Stimulated activated memory B cell treated with anti-CD40 and anti-IgM and Interleukin-4, amounts not matched to agents 10 μg/mL and 1 μg/mL and 100 μg/mL, for 72 hours (primary cell): Measurements from ENCODE around the gene RAB40C.
A peak's percentile ranks its signal among the peaks of the same experiment; 100 is the strongest.
"Not testable (repeated sequence)": the region's sequence is repeated elsewhere in the genome, so short reads cannot be mapped to it uniquely, and the experiment has no call there.

ENCODE experiments used
- ATAC-seq: fragments of 150-1000 bp; cut with Tn5 transposase; 2 replicates; pipeline ENCODE4 v1.10.0; 2021
- H3K27ac Mint-ChIP-seq: one replicate; pipeline ENCODE4 v1.8.0; 2022; ENCODE audit warnings: mild to moderate bottlenecking, mixed read lengths
- H3K27me3 Mint-ChIP-seq: one replicate; pipeline ENCODE4 v1.8.0; 2022; ENCODE audit warnings: mixed read lengths
- H3K36me3 Mint-ChIP-seq: one replicate; pipeline ENCODE4 v1.8.0; 2022; ENCODE audit warnings: mixed read lengths
- H3K4me1 Mint-ChIP-seq: one replicate; pipeline ENCODE4 v1.8.0; 2022; ENCODE audit warnings: mixed read lengths
- H3K4me3 Mint-ChIP-seq: one replicate; pipeline ENCODE4 v1.8.0; 2022; ENCODE audit warnings: mild to moderate bottlenecking, moderate library complexity, mixed read lengths
- H3K9me3 Mint-ChIP-seq: one replicate; pipeline ENCODE4 v1.8.0; 2022; ENCODE audit warnings: mixed read lengths

Gene RAB40C

DNA sequence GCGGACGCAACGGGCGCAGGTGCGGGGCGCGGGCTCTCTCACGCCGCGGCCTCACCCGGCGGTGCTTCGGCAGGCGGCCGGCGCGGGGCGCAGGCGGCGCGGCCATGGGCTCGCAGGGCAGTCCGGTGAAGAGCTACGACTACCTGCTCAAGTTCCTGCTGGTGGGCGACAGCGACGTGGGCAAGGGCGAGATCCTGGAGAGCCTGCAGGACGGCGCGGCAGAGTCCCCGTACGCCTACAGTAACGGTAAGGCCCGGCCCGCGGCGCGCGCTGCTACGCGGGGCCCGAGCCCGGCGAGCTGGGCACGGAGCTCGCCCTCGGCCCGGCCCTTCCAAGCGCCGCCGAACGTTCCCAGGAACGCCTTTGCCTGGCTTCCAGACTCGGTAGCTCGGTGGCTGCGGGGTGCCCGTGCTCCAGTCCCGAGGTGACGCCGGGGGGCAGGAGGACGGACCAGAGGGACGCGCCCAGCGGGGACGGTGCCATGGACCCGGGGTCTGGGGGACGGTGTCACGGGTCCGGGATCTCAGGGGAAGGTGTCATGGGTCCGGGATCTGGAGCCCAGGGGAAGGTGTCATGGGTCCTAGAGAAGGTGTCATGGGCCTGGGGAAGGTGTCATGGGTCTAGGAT is 435 bp downstream of the RAB40C start:
- Mint-ChIP-seq H3K4me1 (peaks cover 69% of the 10 kb centered on the region), H3K9me3 (no peaks in the 10 kb centered on the region), H3K36me3 (no peaks in the 10 kb centered on the region), H3K27me3 (peaks cover 9% of the 10 kb centered on the region), H3K27ac (peak overlapping the region; percentile 99), H3K4me3 (peak overlapping the region; percentile 82)
- no peak for ATAC-seq

DNA sequence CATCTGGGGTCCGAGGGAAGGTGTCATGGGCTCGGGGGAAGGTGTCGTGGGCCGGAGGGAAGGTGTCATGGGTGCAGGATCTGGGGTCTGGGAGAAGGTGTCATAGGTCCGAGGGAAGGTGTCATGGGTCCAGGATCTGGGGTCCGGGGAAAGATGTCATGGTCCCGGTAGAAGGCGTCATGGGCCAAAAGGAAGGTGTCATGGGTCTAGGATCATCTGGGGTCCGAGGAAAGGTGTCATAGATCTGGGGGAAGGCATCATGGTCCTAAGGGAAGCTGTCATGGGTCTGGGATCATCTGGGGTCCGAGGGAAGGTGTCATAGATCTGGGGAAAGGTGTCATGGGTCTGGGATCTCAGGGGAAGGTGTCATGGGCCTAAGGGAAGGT is 942 bp downstream of the RAB40C start:
- Mint-ChIP-seq H3K27ac (peak overlapping the region; percentile 48), H3K9me3 (no peaks in the 10 kb centered on the region), H3K4me3 (peak overlapping the region; percentile 82), H3K36me3 (peaks cover 1% of the 10 kb centered on the region), H3K4me1 (peaks cover 67% of the 10 kb centered on the region), H3K27me3 (peaks cover 4% of the 10 kb centered on the region)
- ATAC-seq, result no peak

DNA sequence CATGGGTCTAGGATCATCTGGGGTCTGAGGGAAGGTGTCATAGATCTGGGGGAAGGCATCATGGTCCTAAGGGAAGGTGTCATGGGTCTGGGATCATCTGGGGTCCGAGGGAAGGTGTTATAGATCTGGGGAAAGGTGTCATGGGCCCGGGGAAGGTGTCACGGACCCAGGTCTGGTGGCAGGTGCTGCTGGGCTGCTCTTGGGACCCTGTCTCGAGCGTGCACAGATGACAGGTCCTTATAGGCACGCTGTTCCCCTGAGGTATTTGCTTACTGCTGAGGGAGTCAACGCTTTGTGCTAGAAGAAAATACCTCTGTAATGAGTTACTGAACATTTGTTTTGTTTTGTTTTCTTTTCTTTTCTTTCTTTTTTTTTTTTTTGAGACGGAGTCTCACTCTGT is 1.4 kb downstream of the RAB40C start:
- H3K27me3 Mint-ChIP-seq, result peaks cover under 1% of the 10 kb centered on the region
- H3K4me3 Mint-ChIP-seq, result peak overlapping the region; percentile 82
- ATAC-seq, result no peak
- H3K9me3 Mint-ChIP-seq, result no peaks in the 10 kb centered on the region
- peak overlapping the region; percentile 48 for H3K27ac Mint-ChIP-seq
- H3K4me1 Mint-ChIP-seq, result peaks cover 68% of the 10 kb centered on the region
- peaks cover 5% of the 10 kb centered on the region for H3K36me3 Mint-ChIP-seq

DNA sequence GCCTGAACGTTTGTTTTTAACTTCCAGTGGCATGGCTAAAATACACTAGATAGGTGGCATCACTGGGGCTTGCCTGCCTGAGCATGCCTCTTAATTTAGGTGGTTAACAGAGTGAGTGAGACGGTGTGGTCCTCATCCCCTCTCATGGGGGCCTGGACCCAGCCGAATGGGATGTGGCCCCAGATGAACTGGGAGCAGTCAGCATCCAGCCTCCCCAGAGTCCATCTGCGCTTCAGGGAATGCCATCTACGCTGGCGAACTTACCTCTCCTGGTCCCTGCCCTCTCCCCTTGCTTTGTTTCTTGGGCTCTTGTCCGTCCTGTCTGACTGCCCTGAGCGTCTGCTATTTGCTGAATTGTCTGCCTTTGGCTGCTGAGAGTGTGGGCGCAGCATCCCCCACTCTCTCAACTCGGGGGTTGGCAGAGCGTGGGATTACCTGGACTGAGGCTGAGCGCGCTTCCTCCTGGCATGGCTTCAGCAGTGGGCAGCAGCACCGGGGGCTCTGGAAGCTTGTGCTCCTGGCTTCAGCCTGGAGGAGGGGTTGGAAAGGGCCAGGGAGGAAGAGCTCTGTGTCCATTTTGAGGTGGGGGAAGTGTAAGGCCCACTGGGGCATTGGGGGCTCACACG is 2.1 kb downstream of the RAB40C start:
- Mint-ChIP-seq H3K9me3 (no peaks in the 10 kb centered on the region), H3K4me1 (peaks cover 67% of the 10 kb centered on the region), H3K4me3 (peak overlapping the region; percentile 82), H3K36me3 (peaks cover 13% of the 10 kb centered on the region), H3K27me3 (no peaks in the 10 kb centered on the region), H3K27ac (no peak overlapping the region)
- no peak for ATAC-seq

DNA sequence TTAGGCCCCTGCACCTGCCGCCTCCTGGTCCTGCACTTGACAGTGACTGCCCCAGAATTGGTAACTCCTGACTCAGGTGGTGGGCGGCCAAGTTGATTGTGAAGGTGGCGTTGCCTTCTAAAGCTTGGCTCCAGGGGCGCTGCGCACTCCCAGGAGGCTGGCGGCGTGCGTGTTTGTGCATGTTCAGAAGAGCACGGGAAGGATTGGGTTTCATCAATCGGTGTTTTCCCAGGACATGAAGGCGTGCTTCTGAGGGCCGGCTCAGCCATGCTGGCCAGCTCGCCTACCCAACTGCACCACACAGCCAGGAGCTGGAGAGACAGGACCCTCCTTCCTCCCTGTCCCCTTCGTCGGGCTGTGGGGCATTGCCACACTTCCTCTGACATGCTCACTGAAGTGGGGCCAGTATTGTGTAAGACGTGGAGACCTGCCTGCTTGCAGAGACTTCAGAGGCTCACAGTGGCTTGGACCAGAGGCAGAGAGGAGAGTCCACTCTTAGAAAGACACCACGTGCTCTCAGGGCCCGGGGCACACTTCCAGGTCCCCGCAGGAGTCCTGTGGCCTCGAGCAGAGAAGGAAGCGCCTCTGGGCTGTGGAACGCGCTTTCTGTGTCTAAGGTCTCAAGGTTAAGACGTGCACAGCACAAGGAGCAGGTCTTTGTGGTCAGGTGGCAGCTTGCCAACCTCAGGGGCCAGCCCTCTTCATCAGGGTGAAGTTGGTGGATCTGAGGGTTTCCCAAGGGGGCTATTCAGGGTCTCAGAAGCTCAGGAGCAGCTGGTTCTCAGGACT is 2.8 kb downstream of the RAB40C start:
- Mint-ChIP-seq H3K27me3 (no peaks in the 10 kb centered on the region), H3K9me3 (no peaks in the 10 kb centered on the region), H3K4me1 (peaks cover 62% of the 10 kb centered on the region), H3K27ac (peak overlapping the region; percentile 76), H3K36me3 (peaks cover 14% of the 10 kb centered on the region), H3K4me3 (no peak overlapping the region)
- no peak for ATAC-seq

DNA sequence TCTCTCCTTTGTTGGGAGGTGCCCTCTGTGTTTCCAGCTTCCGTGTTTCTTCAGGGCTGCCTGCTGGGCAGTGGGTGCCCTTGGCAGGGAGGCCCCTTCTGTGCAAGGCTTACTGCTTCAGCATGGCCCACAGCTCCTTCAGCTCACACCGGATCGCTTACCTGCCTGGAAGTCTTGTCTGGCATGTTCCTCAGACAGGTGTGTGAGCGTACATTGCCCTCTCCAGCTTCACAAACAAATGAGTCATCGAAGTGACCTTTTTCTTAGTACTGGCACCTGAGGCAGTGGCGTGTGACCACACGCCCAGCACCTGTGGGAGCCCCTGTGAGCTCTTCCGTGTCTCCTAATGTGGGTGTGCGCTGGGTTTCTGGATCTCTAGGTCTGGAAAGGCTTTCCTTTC is 3.5 kb downstream of the RAB40C start:
- peak overlapping the region; percentile 76 for H3K27ac Mint-ChIP-seq
- peaks cover 58% of the 10 kb centered on the region for H3K4me1 Mint-ChIP-seq
- no peak for ATAC-seq
- no peaks in the 10 kb centered on the region for H3K9me3 Mint-ChIP-seq
- H3K27me3 Mint-ChIP-seq, result no peaks in the 10 kb centered on the region
- H3K4me3 Mint-ChIP-seq, result peak overlapping the region; percentile 45
- H3K36me3 Mint-ChIP-seq, result peaks cover 14% of the 10 kb centered on the region

DNA sequence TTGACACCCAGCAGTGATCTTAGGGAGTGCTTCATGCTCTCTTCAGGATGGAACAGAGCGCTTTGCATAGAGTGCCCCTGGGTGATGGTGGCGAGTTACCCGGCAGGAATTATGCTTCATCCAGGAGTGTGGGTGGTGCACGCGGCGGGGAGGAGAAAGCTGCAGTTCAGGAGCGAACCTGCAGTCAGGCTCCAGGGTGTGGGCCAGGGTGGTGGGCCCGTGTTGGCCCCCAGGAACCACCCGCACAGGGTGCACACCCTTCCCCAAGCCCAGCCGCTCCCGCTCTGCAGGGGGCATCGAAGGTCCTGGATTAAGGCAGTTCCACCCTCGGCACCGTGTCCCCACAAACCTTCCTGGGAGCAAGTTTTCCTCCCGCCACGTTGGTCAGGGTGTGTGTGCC is 3.9 kb downstream of the RAB40C start:
- H3K9me3 Mint-ChIP-seq, result no peaks in the 10 kb centered on the region
- no peaks in the 10 kb centered on the region for H3K27me3 Mint-ChIP-seq
- ATAC-seq, result no peak
- peak overlapping the region; percentile 76 for H3K27ac Mint-ChIP-seq
- H3K4me1 Mint-ChIP-seq, result peaks cover 55% of the 10 kb centered on the region
- peak overlapping the region; percentile 45 for H3K4me3 Mint-ChIP-seq
- H3K36me3 Mint-ChIP-seq, result peaks cover 14% of the 10 kb centered on the region

DNA sequence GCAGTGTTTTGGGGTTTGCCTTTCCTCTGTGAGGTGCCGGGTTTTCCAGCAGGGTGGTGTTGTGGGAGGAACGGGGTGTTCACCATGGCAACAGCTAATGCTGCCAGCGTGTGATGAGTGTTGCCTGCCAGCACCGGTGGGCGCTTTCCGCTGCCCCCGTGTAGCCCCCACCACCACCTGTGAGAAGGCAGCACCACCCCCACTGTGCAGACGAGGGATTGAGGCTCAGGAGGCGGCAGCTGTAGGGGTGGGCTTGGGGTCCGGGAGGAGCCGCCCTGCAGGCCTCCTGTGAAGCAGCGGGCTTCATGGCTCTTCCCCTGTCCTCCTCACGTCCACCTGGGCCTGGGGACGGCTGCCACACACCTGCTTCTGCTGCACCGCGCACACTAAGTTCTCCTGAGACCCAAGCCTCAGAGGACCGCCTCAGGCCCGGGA is 5.2 kb downstream of the RAB40C start:
- peaks cover 55% of the 10 kb centered on the region for H3K4me1 Mint-ChIP-seq
- ATAC-seq, result no peak
- H3K27me3 Mint-ChIP-seq, result no peaks in the 10 kb centered on the region
- H3K9me3 Mint-ChIP-seq, result no peaks in the 10 kb centered on the region
- H3K4me3 Mint-ChIP-seq, result no peak overlapping the region
- no peak overlapping the region for H3K27ac Mint-ChIP-seq
- peaks cover 14% of the 10 kb centered on the region for H3K36me3 Mint-ChIP-seq

DNA sequence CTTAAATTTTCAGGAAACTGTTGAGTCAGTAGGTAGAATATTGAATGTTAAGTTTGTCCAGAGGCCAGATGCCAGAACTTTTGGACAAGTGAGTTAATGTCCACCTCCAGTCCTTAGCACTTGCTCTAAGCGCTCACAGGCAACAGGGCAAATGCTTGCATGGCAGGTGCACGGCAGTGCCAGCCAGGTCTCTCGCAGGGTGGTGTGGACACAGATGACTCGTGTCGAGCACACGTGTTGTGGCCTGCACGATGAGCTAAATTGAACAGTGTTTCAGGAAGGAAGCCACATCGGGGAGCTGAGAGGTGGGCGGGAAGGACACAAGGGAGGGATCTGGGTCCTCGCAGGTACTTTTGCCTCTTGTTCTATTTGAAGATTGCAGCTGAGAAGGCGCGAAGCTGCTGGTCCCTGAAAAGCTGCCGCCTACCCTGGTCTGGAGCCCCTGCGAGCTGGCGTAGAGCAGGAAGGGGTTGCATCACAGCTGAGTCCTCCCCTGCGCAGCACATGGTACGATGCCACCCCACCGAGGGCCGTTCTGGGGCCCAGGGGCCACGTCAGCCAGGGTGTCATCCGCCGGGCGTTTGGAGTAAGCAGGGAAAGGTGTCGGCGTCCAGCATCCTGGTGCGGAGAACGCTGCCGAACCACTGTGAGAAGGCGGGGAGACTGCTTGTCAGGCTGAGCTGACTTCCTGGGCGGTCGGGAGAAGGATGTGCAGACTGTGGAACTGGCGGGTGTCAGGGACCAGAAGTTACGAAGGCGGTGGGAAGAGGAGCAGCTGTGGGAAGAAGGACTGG is 6.3 kb downstream of the RAB40C start:
- Mint-ChIP-seq H3K4me3 (no peak overlapping the region), H3K27me3 (no peaks in the 10 kb centered on the region), H3K9me3 (no peaks in the 10 kb centered on the region), H3K4me1 (peaks cover 47% of the 10 kb centered on the region), H3K27ac (peak overlapping the region; percentile 1), H3K36me3 (peaks cover 14% of the 10 kb centered on the region)
- ATAC-seq, result no peak

DNA sequence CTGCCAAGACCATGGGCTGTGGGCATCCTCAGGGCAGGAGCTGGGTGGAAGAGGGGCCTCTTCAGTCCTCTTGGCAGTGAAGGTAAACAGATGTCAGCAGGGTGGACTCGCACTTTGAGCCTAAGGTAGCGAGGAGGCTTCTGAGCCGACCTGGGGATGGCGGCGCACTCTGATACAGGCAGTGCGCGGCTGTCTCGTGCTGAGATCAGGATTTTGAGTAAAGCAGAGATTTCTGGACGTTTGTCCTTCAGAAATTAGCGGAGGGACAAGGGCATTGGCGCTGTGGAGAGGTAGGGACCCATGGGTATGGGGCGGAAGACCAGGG is 6.8 kb downstream of the RAB40C start:
- peak overlapping the region; percentile 1 for H3K27ac Mint-ChIP-seq

DNA sequence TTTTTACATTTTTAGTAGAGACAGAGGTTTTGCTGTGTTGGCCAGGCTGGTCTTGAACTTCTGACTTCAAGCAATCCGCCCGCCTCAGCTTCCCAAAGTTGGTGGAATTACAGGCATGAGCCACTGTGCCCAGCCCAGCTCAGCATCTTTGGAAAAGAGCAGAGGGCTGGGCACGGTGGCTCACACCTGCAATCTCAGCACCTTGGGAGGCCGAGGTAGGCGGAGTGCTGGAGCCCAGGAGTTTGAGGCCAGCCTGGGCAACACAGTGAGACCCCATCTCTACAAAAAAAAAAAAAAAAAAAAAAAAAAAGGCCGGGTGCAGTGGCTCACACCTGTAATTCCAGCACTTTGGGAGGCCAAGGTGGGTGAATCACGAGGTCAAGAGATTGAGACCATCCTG is 7.8 kb downstream of the RAB40C start:
- not testable (repeated sequence) for H3K4me3 Mint-ChIP-seq, H3K27me3 Mint-ChIP-seq, H3K27ac Mint-ChIP-seq, ATAC-seq, H3K9me3 Mint-ChIP-seq
- H3K4me1 Mint-ChIP-seq, result peaks cover 35% of the 10 kb centered on the region
- peaks cover 14% of the 10 kb centered on the region for H3K36me3 Mint-ChIP-seq

More for the DNA sequence above, 6.8 kb downstream of the RAB40C start:
- Mint-ChIP-seq H3K36me3 (peaks cover 14% of the 10 kb centered on the region), H3K4me3 (no peak overlapping the region), H3K4me1 (peaks cover 42% of the 10 kb centered on the region), H3K27me3 (no peaks in the 10 kb centered on the region), H3K9me3 (no peaks in the 10 kb centered on the region)
- ATAC-seq, result no peak

DNA sequence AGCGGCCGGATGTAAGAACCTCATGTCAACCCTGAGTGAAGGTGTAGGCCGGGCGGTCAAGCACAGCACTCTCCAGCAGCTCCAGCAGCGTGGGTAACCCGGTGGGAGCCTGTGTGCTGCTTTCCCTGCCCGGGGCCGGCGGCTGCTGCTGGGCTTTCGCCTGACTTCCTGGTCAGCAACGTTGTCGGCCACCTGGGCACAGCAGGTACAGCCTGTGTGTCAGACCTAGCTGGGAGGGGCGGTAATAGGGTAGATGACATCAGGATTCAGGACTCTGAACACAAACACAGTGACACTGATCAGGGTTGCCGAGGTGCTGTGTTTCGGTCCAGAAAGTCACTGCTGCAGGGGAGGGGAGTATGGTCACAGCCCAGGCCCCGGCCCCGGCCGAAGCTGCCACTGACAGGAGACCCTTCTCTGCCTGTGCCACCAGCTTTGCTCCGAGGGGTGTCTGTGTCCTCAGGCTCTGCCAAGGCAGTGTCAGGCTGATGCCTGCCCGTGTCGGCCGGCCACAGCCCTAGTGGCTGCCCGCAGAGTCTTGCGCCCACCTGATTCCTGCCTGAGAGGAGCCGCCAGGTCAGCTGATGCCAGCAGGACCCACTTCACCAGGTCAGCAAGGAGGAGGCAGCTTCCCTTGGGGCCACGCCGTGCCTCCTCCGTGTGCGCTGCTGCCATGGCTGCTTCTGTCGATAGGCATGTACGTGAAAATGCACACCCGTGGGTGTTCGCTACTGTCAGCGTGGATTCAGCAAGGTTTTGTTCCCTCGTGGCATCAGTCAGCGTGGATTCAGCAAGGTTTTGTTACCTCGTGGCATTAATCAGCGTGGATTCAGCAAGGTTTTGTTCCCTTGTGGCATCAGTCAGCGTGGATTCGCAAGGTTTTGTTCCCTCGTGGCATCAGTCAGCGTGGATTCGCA is 9.2 kb downstream of the RAB40C start:
- Mint-ChIP-seq H3K9me3 (no peaks in the 10 kb centered on the region), H3K4me1 (peaks cover 34% of the 10 kb centered on the region), H3K27ac (no peak overlapping the region), H3K36me3 (peaks cover 20% of the 10 kb centered on the region), H3K4me3 (no peak overlapping the region), H3K27me3 (no peaks in the 10 kb centered on the region)
- no peak for ATAC-seq

DNA sequence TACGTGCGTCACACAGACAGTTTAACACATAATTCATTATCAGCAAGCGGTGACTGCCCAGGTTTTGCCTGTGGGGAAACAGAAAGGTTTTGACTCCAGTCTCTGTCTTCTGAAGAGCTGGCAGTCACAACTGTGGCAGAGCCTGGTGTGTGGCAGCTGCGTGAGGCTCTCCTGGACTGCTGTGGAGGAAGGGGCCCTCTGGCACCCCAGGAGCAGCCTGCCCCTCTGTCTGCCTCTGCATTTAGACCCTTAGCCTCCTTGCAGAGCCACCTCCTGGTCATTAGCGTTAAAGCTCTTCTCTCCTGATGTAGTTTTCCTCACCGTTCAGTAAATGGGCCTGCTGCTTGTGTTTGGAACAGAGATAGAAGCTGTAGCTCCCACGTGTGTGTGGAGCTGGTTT is 10.9 kb downstream of the RAB40C start:
- H3K9me3 Mint-ChIP-seq, result peaks cover 3% of the 10 kb centered on the region
- H3K4me3 Mint-ChIP-seq, result no peak overlapping the region
- H3K27ac Mint-ChIP-seq, result no peak overlapping the region
- H3K27me3 Mint-ChIP-seq, result no peaks in the 10 kb centered on the region
- H3K4me1 Mint-ChIP-seq, result peaks cover 21% of the 10 kb centered on the region
- ATAC-seq, result no peak
- peaks cover 25% of the 10 kb centered on the region for H3K36me3 Mint-ChIP-seq

DNA sequence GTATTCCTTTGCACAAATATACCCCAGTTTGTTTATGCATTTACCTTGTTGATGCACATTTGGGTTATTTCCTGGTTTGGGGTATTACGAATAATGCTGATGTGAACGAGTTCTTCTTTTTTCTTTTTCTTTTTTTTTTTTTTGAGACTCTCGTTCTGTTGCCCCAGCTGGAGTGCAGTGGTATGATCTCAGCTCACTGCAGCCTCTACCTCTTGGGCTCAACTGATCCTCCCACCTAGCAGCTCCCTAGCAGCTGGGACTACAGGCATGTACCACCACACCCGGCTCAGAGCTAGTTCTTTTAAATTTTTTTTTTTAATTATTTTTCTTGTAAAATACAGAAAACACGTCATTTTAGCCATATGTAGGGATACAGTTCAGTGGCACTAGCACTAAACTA is 14.1 kb downstream of the RAB40C start:
- Mint-ChIP-seq H3K27ac (no peak overlapping the region), H3K4me1 (peaks cover 19% of the 10 kb centered on the region), H3K9me3 (peaks cover 3% of the 10 kb centered on the region), H3K36me3 (peaks cover 12% of the 10 kb centered on the region), H3K4me3 (no peak overlapping the region), H3K27me3 (no peaks in the 10 kb centered on the region)
- ATAC-seq, result no peak
